ENCODE measurements around the gene MARCHF3. TPM values are rescaled to one million over a fixed set of nuclear protein-coding genes. Genes with fewer than 3 reads are reported as not detected.
"Not testable (repeated sequence)": the region's sequence is repeated elsewhere in the genome, so short reads cannot be mapped to it uniquely, and the experiment has no call there.

Gene MARCHF3
- total RNA-seq, 1 donor from 2014 or later = 3.1 TPM

- Mint-ChIP-seq H3K27ac (ENCODE audit: unreplicated experiment) (no peak overlapping the region), H3K36me3 (ENCODE audit: low read depth) (no peaks in the 10 kb centered on the region), H3K4me1 (peaks cover 9% of the 10 kb centered on the region), H3K4me3 (no peak overlapping the region), H3K27me3 (ENCODE audit: low read depth) (no peaks in the 10 kb centered on the region), H3K9me3 (no peaks in the 10 kb centered on the region)
- TF ChIP-seq CTCF (conservative IDR thresholded peaks at IDR 0.05) = no peak
- no peak for DNase-seq (ENCODE audit: low read depth, low spot score)
Observed at GRCh38 chr5:126948453-126948852, 81.9 kb downstream of the MARCHF3 start.

GRCh38 chr5:126948011-126948355 lies 82.4 kb downstream of the MARCHF3 start:
- Mint-ChIP-seq H3K27me3 (ENCODE audit: low read depth) (no peaks in the 10 kb centered on the region), H3K9me3 (no peaks in the 10 kb centered on the region), H3K4me3 (no peak overlapping the region), H3K27ac (ENCODE audit: unreplicated experiment) (no peak overlapping the region), H3K4me1 (peaks cover 9% of the 10 kb centered on the region), H3K36me3 (ENCODE audit: low read depth) (no peaks in the 10 kb centered on the region)
- TF ChIP-seq CTCF (conservative IDR thresholded peaks at IDR 0.05) = no peak
- DNase-seq (ENCODE audit: low read depth, low spot score) = no peak

- no peak for DNase-seq (ENCODE audit: low read depth, low spot score)
- H3K36me3 Mint-ChIP-seq (ENCODE audit: low read depth) = no peaks in the 10 kb centered on the region
- no peak for TF ChIP-seq CTCF (conservative IDR thresholded peaks at IDR 0.05)
- no peaks in the 10 kb centered on the region for H3K27me3 Mint-ChIP-seq (ENCODE audit: low read depth)
- no peak overlapping the region for H3K4me3 Mint-ChIP-seq
- H3K27ac Mint-ChIP-seq (ENCODE audit: unreplicated experiment) = no peak overlapping the region
- peaks cover 9% of the 10 kb centered on the region for H3K4me1 Mint-ChIP-seq
- no peaks in the 10 kb centered on the region for H3K9me3 Mint-ChIP-seq
Observed at GRCh38 chr5:126947146-126948010, 83.0 kb downstream of the MARCHF3 start.

GRCh38 chr5:126942908-126943307 lies 87.5 kb downstream of the MARCHF3 start:
- H3K9me3 Mint-ChIP-seq; DNase-seq (ENCODE audit: low read depth, low spot score); H3K36me3 Mint-ChIP-seq (ENCODE audit: low read depth); H3K4me3 Mint-ChIP-seq; H3K4me1 Mint-ChIP-seq; H3K27me3 Mint-ChIP-seq (ENCODE audit: low read depth); H3K27ac Mint-ChIP-seq (ENCODE audit: unreplicated experiment): not testable (repeated sequence)

GRCh38 chr5:126941403-126941802 lies 89.0 kb downstream of the MARCHF3 start:
- DNase-seq (ENCODE audit: low read depth, low spot score) = no peak
- TF ChIP-seq CTCF (conservative IDR thresholded peaks at IDR 0.05) = no peak
- Mint-ChIP-seq H3K4me1 (peaks cover 6% of the 10 kb centered on the region), H3K27me3 (ENCODE audit: low read depth) (no peaks in the 10 kb centered on the region), H3K4me3 (no peak overlapping the region), H3K36me3 (ENCODE audit: low read depth) (no peaks in the 10 kb centered on the region), H3K9me3 (no peaks in the 10 kb centered on the region), H3K27ac (ENCODE audit: unreplicated experiment) (no peak overlapping the region)

GRCh38 chr5:126939887-126940286 lies 90.5 kb downstream of the MARCHF3 start:
- no peaks in the 10 kb centered on the region for H3K27me3 Mint-ChIP-seq (ENCODE audit: low read depth)
- peaks cover under 1% of the 10 kb centered on the region for H3K4me1 Mint-ChIP-seq
- H3K9me3 Mint-ChIP-seq = no peaks in the 10 kb centered on the region
- H3K27ac Mint-ChIP-seq (ENCODE audit: unreplicated experiment) = no peak overlapping the region
- no peak overlapping the region for H3K4me3 Mint-ChIP-seq
- TF ChIP-seq CTCF (conservative IDR thresholded peaks at IDR 0.05) = no peak
- H3K36me3 Mint-ChIP-seq (ENCODE audit: low read depth) = no peaks in the 10 kb centered on the region
- no peak for DNase-seq (ENCODE audit: low read depth, low spot score)
